Thymus (tissue), 11 donors: ENCODE data around the gene KCNQ1. TPM values are rescaled to one million over a fixed set of nuclear protein-coding genes. Genes with fewer than 3 reads are reported as not detected.

Experiments used
- DNase-seq, 9 donors: peaks; one replicate each; pipeline ENCODE4 v3.0.0-alpha.2; 2013; ENCODE audit warnings: low spot score in 9 of 9, low read depth in 6 of 9, missing footprints in 1 of 9
- H3K27ac ChIP-seq, 2 donors: one replicate each; pipeline ENCODE4 v1.5.1; 2013; ENCODE audit warnings: control low read depth in 1 of 2, low read depth in 1 of 2, low read length in 1 of 2, mild to moderate bottlenecking in 1 of 2, moderate library complexity in 1 of 2
- H3K27me3 ChIP-seq, 2 donors: one replicate each; pipeline ENCODE4 v1.5.1; 2013; ENCODE audit warnings: low read length in 1 of 2; ENCODE audit not compliant: control insufficient read depth in 2 of 2, insufficient read depth in 1 of 2
- H3K36me3 ChIP-seq, 2 donors: one replicate each; pipeline ENCODE4 v1.5.1; 2013; ENCODE audit warnings: low read length in 1 of 2, mild to moderate bottlenecking in 1 of 2, moderate library complexity in 1 of 2; ENCODE audit not compliant: control insufficient read depth in 2 of 2, insufficient read depth in 2 of 2
- H3K4me1 ChIP-seq, 2 donors: one replicate each; pipeline ENCODE4 v1.5.1; 2013; ENCODE audit warnings: low read length in 2 of 2; ENCODE audit not compliant: control insufficient read depth in 2 of 2, insufficient read depth in 2 of 2
- H3K4me3 ChIP-seq, 2 donors: one replicate each; pipeline ENCODE4 v1.5.1; 2013; ENCODE audit warnings: low read length in 2 of 2, control low read depth in 1 of 2, mild to moderate bottlenecking in 1 of 2
- H3K9me3 ChIP-seq, 2 donors: one replicate each; pipeline ENCODE4 v1.5.1; 2013; ENCODE audit warnings: low read length in 1 of 2, mild to moderate bottlenecking in 1 of 2; ENCODE audit not compliant: control insufficient read depth in 2 of 2, insufficient read depth in 1 of 2
- WGBS: extraction: QIAGEN DNeasy Blood & Tissue Kit; methylation state at CpG from one replicate; pipeline ENCODE4 v1.1.7; 2013; 5-methylcytosine and 5-hydroxymethylcytosine counted together
- polyA plus RNA-seq: library from polyadenylated mRNA; stranded (reverse); fragments of 200-250 nt; gene quantifications from one replicate; pipeline ENCODE4 v1.2.3, GENCODE V29; 2013
- total RNA-seq: library from RNA; stranded (reverse); fragments of 120-200 nt; gene quantifications from one replicate; pipeline ENCODE4 v1.2.4, GENCODE V29; 2013
- donor health status: healthy.

The KCNQ1 gene
- total and polyA plus RNA-seq, 2 donors: 0.94 to 3.7 TPM

DNA sequence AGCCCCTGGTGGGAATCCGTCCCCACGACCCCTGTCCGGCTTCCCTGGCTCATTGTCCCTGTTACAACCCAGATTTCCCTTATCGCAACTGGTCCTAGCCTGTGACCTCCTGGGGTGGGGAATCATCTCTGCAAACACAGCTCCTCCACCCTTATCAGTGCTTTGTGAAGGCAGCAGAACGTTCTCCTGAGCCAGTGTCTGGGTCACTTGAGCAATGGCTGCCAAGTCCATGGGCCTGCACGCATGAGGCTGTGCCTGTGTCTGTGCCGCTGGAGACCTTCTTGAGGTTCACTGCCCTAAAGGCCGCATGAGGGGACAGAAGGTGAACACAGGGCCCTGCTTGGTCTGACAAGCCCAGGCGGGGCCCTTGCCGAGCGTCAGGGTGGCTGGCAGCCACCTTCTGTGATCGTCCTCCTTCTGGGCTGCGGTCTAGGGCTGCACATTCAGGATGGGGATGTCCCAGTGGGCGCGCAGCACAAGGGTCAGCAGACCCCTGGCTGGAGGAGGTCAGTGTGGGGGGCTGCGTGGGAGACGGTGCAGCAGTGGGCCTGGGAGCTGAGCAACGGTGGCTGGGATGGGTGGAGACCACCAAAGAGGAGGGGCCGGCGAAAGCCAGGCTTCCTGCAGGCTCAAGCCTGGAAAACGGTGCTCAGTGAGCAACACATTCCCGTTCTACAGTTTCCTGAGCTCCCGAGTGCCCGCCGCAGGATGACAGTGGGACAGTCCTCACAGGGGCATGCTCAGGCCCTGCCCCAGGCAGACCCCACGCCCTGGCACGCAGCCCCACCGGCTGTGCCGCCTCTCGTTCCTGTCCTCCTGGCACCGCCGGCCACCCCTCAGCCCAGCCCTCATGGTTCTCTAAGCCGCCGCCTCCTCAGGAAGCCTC, 366.6 kb downstream of the KCNQ1 start:
- no peak for DNase-seq
- Histone ChIP-seq H3K27me3 (no peaks in the 10 kb centered on the region), H3K9me3 (peaks cover 7 to 29% of the 10 kb centered on the region in 2 donors), H3K36me3 (no peaks in the 10 kb centered on the region), H3K4me3 (no peak overlapping the region), H3K4me1 (peaks cover 15 to 41% of the 10 kb centered on the region in 2 donors), H3K27ac (no peak overlapping the region)
- 96% methylated on average over 34 of the region's 34 CpGs for WGBS

GRCh38 chr11:2812371-2812991, 367.7 kb downstream of the KCNQ1 start:
- no peaks in the 10 kb centered on the region for H3K36me3 ChIP-seq
- H3K9me3 ChIP-seq: peaks cover 7 to 37% of the 10 kb centered on the region in 2 donors
- WGBS: 7% methylated on average over 17 of the region's 17 CpGs
- DNase-seq: peak in 3 of 9 donors; percentile 21 to 65 (median 42)
- H3K27ac ChIP-seq: peak overlapping the region; percentile 3 to 57
- H3K4me1 ChIP-seq: peaks cover 15 to 45% of the 10 kb centered on the region in 2 donors
- H3K4me3 ChIP-seq: peak overlapping the region in 1 of 2 donors; percentile 10
- H3K27me3 ChIP-seq: no peaks in the 10 kb centered on the region

- WGBS: 30% methylated on average over 14 of the region's 14 CpGs
- Histone ChIP-seq H3K36me3 (no peaks in the 10 kb centered on the region), H3K4me3 (no peak overlapping the region), H3K27me3 (no peaks in the 10 kb centered on the region), H3K9me3 (peaks cover 7 to 37% of the 10 kb centered on the region in 2 donors), H3K27ac (peak overlapping the region; percentile 3 to 57), H3K4me1 (peaks cover 15 to 45% of the 10 kb centered on the region in 2 donors)
- DNase-seq: peak in 8 of 9 donors; percentile 40 to 80 (median 62)
These were observed 368.5 kb downstream of the KCNQ1 start for GRCh38 chr11:2813141-2813908.

GRCh38 chr11:2813968-2814367, 369.2 kb downstream of the KCNQ1 start:
- Histone ChIP-seq H3K9me3 (peaks cover 7 to 42% of the 10 kb centered on the region in 2 donors), H3K27me3 (no peaks in the 10 kb centered on the region), H3K4me3 (no peak overlapping the region), H3K4me1 (peaks cover 15 to 51% of the 10 kb centered on the region in 2 donors), H3K27ac (no peak overlapping the region), H3K36me3 (no peaks in the 10 kb centered on the region)
- 100% methylated on average over 1 of the region's 1 CpG for WGBS
- no peak for DNase-seq

GRCh38 chr11:2814751-2815150, 369.9 kb downstream of the KCNQ1 start:
- no peak overlapping the region for H3K4me3 ChIP-seq
- no peak overlapping the region for H3K27ac ChIP-seq
- DNase-seq: peak in 2 of 9 donors; percentile 14 to 23
- H3K4me1 ChIP-seq: peaks cover 15 to 51% of the 10 kb centered on the region in 2 donors
- H3K9me3 ChIP-seq: peaks cover 6 to 47% of the 10 kb centered on the region in 2 donors
- no peaks in the 10 kb centered on the region for H3K36me3 ChIP-seq
- no peaks in the 10 kb centered on the region for H3K27me3 ChIP-seq
- 46% methylated on average over 5 of the region's 5 CpGs for WGBS

- Histone ChIP-seq H3K36me3 (no peaks in the 10 kb centered on the region), H3K27ac (no peak overlapping the region), H3K27me3 (no peaks in the 10 kb centered on the region), H3K4me3 (no peak overlapping the region), H3K9me3 (peaks cover 6 to 45% of the 10 kb centered on the region in 2 donors), H3K4me1 (peaks cover 15 to 51% of the 10 kb centered on the region in 2 donors)
- no peak for DNase-seq
- 96% methylated on average over 16 of the region's 16 CpGs for WGBS
These were observed 371.1 kb downstream of the KCNQ1 start for GRCh38 chr11:2815762-2816496.

DNA sequence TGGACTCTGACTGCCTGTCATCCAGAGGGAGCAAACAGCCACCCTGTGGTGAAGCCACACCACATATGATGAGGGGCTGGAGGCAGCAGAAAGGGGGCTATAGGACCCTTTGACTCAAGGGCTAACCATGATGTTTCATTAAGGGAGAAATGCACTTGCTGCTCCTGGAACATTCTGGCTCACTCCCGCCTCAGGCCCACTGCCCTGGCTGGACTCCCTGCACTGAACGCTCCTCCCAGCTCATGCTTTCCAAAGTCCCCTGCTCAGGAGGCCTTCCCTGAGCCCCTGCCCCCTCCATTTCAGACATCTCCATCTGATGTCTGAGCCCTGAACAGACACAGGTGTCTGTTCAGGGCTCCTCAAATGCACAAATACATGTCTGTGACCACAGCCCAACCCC, 371.7 kb downstream of the KCNQ1 start:
- Histone ChIP-seq H3K4me3 (no peak overlapping the region), H3K9me3 (peaks cover 4 to 50% of the 10 kb centered on the region in 2 donors), H3K27ac (no peak overlapping the region), H3K36me3 (no peaks in the 10 kb centered on the region), H3K4me1 (peaks cover 15 to 50% of the 10 kb centered on the region in 2 donors), H3K27me3 (no peaks in the 10 kb centered on the region)
- no peak for DNase-seq
- WGBS: 99% methylated on average over 2 of the region's 2 CpGs

- Histone ChIP-seq H3K4me3 (no peak overlapping the region), H3K9me3 (peaks cover 4 to 50% of the 10 kb centered on the region in 2 donors), H3K36me3 (no peaks in the 10 kb centered on the region), H3K27ac (no peak overlapping the region), H3K27me3 (no peaks in the 10 kb centered on the region), H3K4me1 (peaks cover 15 to 45% of the 10 kb centered on the region in 2 donors)
- WGBS: 79% methylated on average over 15 of the region's 15 CpGs
- DNase-seq: peak in 1 of 9 donors; percentile 17
These were observed 372.2 kb downstream of the KCNQ1 start for GRCh38 chr11:2816941-2817421.
